ENCODE data around the gene RNPEPL1.

The RNPEPL1 gene

GRCh38 chr2:240579771-240580614 lies 11.7 kb downstream of the RNPEPL1 start:
- DNase-seq = peak; percentile 78 to 79 (median 79)
- peaks cover 27% of the 10 kb centered on the region in 2 donors for H3K4me1 Mint-ChIP-seq (ENCODE audit: low read depth in 2 of 2)

DNA sequence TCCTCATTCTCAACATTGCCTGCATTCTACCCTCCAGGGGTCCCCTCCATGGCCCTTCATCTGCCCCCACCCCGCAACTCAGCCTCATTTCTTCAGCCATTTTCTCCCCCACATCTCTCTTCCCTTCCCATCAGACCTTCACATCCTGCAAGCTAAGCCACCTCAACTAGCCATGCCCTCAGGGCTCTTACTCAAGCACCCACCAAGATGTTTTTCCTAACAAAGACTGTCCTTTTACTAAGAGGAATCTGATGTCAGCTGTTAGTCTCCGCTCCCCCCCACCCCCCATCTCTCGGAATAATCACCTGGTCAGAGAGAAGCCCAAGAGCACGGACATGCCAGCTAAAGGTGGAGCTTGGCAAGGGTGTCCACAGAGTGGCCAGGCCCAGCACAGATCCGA lies 13.5 kb downstream of the RNPEPL1 start:
- ATAC-seq (replicated peaks) = no peak
- Mint-ChIP-seq H3K27ac (no peak overlapping the region), H3K9me3 (no peaks in the 10 kb centered on the region), H3K27me3 (no peaks in the 10 kb centered on the region), H3K36me3 (ENCODE audit: insufficient read depth) (peaks cover 24% of the 10 kb centered on the region), H3K4me1 (ENCODE audit: low read depth in 2 of 2) (peaks cover 31 to 33% of the 10 kb centered on the region in 2 donors), H3K4me3 (no peak overlapping the region)
- DNase-seq = no peak

More at GRCh38 chr2:240579771-240580614, 11.7 kb downstream of the RNPEPL1 start:
- peak; percentile 98 for ATAC-seq (replicated peaks)
- Mint-ChIP-seq H3K36me3 (ENCODE audit: insufficient read depth) (peaks cover 16% of the 10 kb centered on the region), H3K9me3 (no peaks in the 10 kb centered on the region), H3K4me3 (peak overlapping the region; percentile 62 to 69), H3K27me3 (no peaks in the 10 kb centered on the region), H3K27ac (peak overlapping the region; percentile 78 to 87)

DNA sequence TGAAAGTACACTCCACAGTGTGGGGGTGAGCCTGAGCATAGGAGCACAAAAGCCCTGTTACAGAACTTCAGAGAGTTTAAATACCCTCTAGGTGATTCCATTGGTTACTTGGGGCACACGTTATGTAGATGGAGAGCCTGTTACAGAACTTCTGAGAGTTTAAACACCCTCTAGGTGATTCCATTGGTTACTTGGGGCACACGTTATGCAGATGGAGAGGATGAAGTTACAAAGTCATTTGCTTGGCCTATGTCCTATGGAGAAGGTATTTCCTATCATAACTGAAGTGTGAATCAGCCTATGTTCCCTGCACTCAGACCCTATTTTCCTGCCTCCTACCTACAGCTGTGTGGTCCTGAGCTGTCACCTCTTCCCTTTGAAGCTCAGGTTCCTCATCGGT lies 14.5 kb downstream of the RNPEPL1 start:
- peaks cover 26% of the 10 kb centered on the region for H3K36me3 Mint-ChIP-seq (ENCODE audit: insufficient read depth)
- no peak overlapping the region for H3K27ac Mint-ChIP-seq
- peaks cover 35 to 39% of the 10 kb centered on the region in 2 donors for H3K4me1 Mint-ChIP-seq (ENCODE audit: low read depth in 2 of 2)

DNA sequence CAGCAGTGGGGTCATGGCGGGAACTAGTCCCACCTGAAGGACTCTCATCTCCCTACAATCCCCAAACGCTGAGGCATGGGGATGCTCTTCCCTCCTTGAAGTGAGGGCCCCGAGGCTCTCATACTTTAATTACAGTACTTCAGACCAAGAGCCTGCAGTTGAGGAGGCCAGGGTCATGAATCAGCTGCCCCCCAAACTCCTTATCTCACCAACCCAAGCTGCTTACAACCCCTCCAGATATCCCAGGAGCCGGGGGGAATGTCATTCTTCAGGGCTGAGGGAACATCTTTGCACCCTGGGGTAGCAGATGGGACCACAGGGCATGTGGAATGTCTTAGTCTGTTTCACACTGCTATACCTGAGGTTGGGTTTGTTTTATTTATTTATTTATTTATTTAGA lies 15.5 kb downstream of the RNPEPL1 start:
- Mint-ChIP-seq H3K36me3 (ENCODE audit: insufficient read depth) (peaks cover 17% of the 10 kb centered on the region), H3K27ac (no peak overlapping the region), H3K27me3 (no peaks in the 10 kb centered on the region), H3K4me1 (ENCODE audit: low read depth in 2 of 2) (peaks cover 44 to 45% of the 10 kb centered on the region in 2 donors), H3K9me3 (no peaks in the 10 kb centered on the region), H3K4me3 (no peak overlapping the region)
- DNase-seq (no peak), ATAC-seq (replicated peaks) (no peak)

More for the DNA sequence above, 14.5 kb downstream of the RNPEPL1 start:
- DNase-seq (no peak), ATAC-seq (replicated peaks) (no peak)
- H3K4me3 Mint-ChIP-seq = no peak overlapping the region
- H3K27me3 Mint-ChIP-seq = no peaks in the 10 kb centered on the region
- no peaks in the 10 kb centered on the region for H3K9me3 Mint-ChIP-seq

GRCh38 chr2:240584486-240585031 lies 16.3 kb downstream of the RNPEPL1 start:
- H3K27ac Mint-ChIP-seq = peak overlapping the region in 1 of 2 donors; percentile 49
- H3K27me3 Mint-ChIP-seq = no peaks in the 10 kb centered on the region
- H3K36me3 Mint-ChIP-seq (ENCODE audit: insufficient read depth) = peaks cover 23% of the 10 kb centered on the region
- no peak for DNase-seq
- H3K4me1 Mint-ChIP-seq (ENCODE audit: low read depth in 2 of 2) = peaks cover 44% of the 10 kb centered on the region in 2 donors
- no peaks in the 10 kb centered on the region for H3K9me3 Mint-ChIP-seq
- H3K4me3 Mint-ChIP-seq = peak overlapping the region; percentile 49 to 80
- ATAC-seq (replicated peaks) = no peak

GRCh38 chr2:240585101-240585500 lies 16.8 kb downstream of the RNPEPL1 start:
- Mint-ChIP-seq H3K27me3 (no peaks in the 10 kb centered on the region), H3K27ac (no peak overlapping the region), H3K36me3 (ENCODE audit: insufficient read depth) (peaks cover 24% of the 10 kb centered on the region), H3K4me3 (peak overlapping the region; percentile 49 to 80), H3K9me3 (no peaks in the 10 kb centered on the region), H3K4me1 (ENCODE audit: low read depth in 2 of 2) (peaks cover 38 to 39% of the 10 kb centered on the region in 2 donors)
- no peak for DNase-seq
- ATAC-seq (replicated peaks) = no peak

DNA sequence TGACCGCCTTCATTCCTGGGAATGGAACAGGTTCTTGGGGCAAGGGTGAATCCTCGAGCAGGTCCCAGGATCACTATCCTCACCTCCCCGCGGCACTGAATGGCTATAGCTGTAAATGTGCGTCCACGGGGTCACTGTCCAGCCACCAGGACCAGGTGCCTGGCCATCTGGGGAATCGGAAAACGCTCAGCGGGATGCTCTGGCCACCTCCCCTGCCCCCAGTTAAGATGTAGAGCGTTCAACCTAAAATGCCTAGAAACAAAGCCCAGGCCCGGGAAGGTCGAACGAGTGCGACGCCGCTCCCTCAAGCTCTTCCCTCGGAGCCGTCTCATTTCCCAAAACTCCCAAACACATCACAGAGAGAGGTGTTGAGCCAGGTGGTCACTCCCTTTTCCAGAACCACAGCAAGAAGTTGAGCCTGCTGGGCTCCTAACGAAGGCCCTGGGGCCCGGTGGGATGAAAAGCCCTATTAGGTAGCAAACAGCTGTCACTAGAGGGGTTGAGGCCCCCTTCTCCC lies 17.5 kb downstream of the RNPEPL1 start:
- peak overlapping the region; percentile 80 to 91 for H3K4me3 Mint-ChIP-seq
- peaks cover 24% of the 10 kb centered on the region for H3K36me3 Mint-ChIP-seq (ENCODE audit: insufficient read depth)
- peak overlapping the region; percentile 83 to 93 for H3K27ac Mint-ChIP-seq
- H3K27me3 Mint-ChIP-seq = no peaks in the 10 kb centered on the region
- DNase-seq (no peak), ATAC-seq (replicated peaks) (no peak)
- H3K4me1 Mint-ChIP-seq (ENCODE audit: low read depth in 2 of 2) = peaks cover 33 to 35% of the 10 kb centered on the region in 2 donors
- H3K9me3 Mint-ChIP-seq = no peaks in the 10 kb centered on the region

- no peaks in the 10 kb centered on the region for H3K9me3 Mint-ChIP-seq
- ATAC-seq (replicated peaks) = peak; percentile 84
- H3K27ac Mint-ChIP-seq = peak within 1 kb of the TSS; percentile 83 to 93
- no peaks in the 10 kb centered on the region for H3K27me3 Mint-ChIP-seq
- peaks cover 35 to 36% of the 10 kb centered on the region in 2 donors for H3K4me1 Mint-ChIP-seq (ENCODE audit: low read depth in 2 of 2)
- H3K36me3 Mint-ChIP-seq (ENCODE audit: insufficient read depth) = peaks cover 24% of the 10 kb centered on the region
- peak; percentile 93 to 96 (median 96) for DNase-seq
- peak within 1 kb of the TSS; percentile 80 to 91 for H3K4me3 Mint-ChIP-seq
Measured at GRCh38 chr2:240586198-240586918, 18.1 kb downstream of the RNPEPL1 start, which contains the start of gene CAPN10. Gene CAPN10, plus strand, starts transcription at chr2:240586734. Its CDS starts 178 bp downstream, at chr2:240586912.

GRCh38 chr2:240586919-240587800 lies 18.9 kb downstream of the RNPEPL1 start:
- H3K4me3 Mint-ChIP-seq = peak overlapping the region; percentile 80 to 91
- ATAC-seq (replicated peaks) (peak; percentile 50), DNase-seq (peak; percentile 52 to 58 (median 53))
- peaks cover 38% of the 10 kb centered on the region in 2 donors for H3K4me1 Mint-ChIP-seq (ENCODE audit: low read depth in 2 of 2)
- H3K27ac Mint-ChIP-seq = peak overlapping the region; percentile 74 to 93
- no peaks in the 10 kb centered on the region for H3K9me3 Mint-ChIP-seq
- H3K36me3 Mint-ChIP-seq (ENCODE audit: insufficient read depth) = peaks cover 26% of the 10 kb centered on the region
- no peaks in the 10 kb centered on the region for H3K27me3 Mint-ChIP-seq

- DNase-seq = no peak
- Mint-ChIP-seq H3K9me3 (no peaks in the 10 kb centered on the region), H3K4me1 (ENCODE audit: low read depth in 2 of 2) (peaks cover 29 to 38% of the 10 kb centered on the region in 2 donors), H3K27me3 (no peaks in the 10 kb centered on the region), H3K27ac (peak overlapping the region; percentile 74 to 93), H3K36me3 (ENCODE audit: insufficient read depth) (peaks cover 34% of the 10 kb centered on the region), H3K4me3 (peak overlapping the region; percentile 80 to 91)
- no peak for ATAC-seq (replicated peaks)
Measured at GRCh38 chr2:240588006-240588655, 19.8 kb downstream of the RNPEPL1 start.

GRCh38 chr2:240588669-240589068 lies 20.4 kb downstream of the RNPEPL1 start:
- H3K9me3 Mint-ChIP-seq = no peaks in the 10 kb centered on the region
- no peaks in the 10 kb centered on the region for H3K27me3 Mint-ChIP-seq
- H3K4me3 Mint-ChIP-seq = peak overlapping the region; percentile 80 to 91
- DNase-seq (no peak), ATAC-seq (replicated peaks) (no peak)
- peaks cover 29 to 38% of the 10 kb centered on the region in 2 donors for H3K4me1 Mint-ChIP-seq (ENCODE audit: low read depth in 2 of 2)
- peak overlapping the region; percentile 74 to 93 for H3K27ac Mint-ChIP-seq
- H3K36me3 Mint-ChIP-seq (ENCODE audit: insufficient read depth) = peaks cover 39% of the 10 kb centered on the region

DNA sequence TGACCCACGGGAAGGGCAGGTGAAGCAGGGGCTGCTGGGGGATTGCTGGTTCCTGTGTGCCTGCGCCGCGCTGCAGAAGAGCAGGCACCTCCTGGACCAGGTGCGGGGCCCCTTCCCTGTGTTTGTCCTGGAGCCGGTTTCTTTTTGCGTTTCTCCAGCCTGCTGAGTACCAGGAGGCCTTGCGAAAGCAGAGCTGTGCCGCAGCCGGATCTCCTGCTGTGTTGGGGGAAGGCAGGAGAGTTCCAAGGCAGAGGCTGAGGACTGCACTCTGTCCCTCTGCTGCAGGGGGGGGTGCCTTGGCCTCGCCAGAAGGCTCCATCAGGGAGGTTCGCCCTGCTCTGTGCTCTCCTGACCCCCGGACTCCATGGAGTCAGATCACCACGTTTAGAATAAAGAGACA lies 21.1 kb downstream of the RNPEPL1 start:
- Mint-ChIP-seq H3K27me3 (no peaks in the 10 kb centered on the region), H3K27ac (peak overlapping the region in 1 of 2 donors; percentile 93), H3K36me3 (ENCODE audit: insufficient read depth) (peaks cover 39% of the 10 kb centered on the region), H3K9me3 (no peaks in the 10 kb centered on the region), H3K4me1 (ENCODE audit: low read depth in 2 of 2) (peaks cover 29 to 40% of the 10 kb centered on the region in 2 donors), H3K4me3 (no peak overlapping the region)
- no peak for DNase-seq
- no peak for ATAC-seq (replicated peaks)

All from effector memory CD8-positive, alpha-beta T cell (primary cell).